GM12874 (cell line): ENCODE data around the gene C10orf67.

Experiments used
- CTCF ChIP-seq: IDR thresholded peaks from 2 replicates; pipeline ENCODE4 v1.5.1; 2011; ENCODE audit warnings: low read depth, mild to moderate bottlenecking, control low read depth, low read length, moderate library complexity; ENCODE audit not compliant: insufficient read depth

Gene C10orf67

DNA sequence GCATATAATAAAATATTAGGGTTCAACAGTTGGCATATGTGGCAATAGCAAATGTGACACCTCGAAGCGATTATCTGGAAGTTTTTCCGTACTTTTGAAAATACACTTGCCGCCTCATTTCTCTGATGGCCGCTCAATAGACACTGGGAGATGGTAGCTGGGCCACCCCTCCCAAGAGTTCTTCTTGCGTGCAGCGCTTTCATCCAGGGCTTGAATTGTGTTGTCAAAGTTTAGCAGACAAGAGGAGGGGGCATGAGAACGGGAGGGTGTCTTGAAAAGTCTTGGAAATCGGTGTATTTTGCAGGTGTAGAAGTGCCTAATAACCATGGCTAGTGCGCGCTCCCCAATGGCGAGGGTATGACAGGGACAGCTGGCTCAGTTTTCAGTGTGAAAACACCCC is 144.0 kb downstream of the C10orf67 start:
- no peak for TF ChIP-seq CTCF

DNA sequence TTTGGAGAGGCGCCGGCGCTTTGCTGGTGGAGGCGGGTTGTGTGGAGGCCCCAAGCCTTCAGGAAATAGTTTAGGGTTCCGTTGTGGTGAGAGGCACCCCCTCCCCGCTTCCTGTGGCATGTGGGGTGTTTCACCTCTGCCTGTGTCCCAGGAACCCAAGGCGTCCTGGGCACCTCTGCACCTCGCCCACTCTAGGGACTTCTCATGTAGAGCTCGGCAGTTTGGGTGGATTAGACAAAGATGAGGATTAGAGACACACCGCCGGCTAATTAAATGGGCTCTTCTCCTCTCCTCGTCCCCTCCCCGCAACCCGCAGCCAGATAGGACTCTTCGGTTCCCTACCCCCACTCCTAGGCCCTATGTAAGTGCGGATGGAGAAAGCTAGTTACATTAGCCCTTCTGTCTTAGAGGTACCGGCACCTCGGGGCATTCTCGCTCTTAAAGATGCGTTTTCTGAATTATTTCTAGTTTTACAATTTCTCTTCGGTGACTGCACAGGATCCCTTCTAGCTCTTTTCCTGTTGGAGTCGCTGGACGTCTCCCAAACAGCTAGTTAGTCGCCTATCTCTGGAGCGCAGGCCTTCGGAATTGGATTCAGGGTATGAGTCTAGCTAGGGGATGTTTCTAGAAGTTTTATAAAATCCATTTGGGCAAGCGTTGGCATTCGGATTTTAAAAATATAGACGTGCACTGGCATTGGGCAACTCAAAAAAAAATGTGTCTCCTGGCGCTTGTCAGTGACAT is 144.7 kb downstream of the C10orf67 start:
- TF ChIP-seq CTCF, result no peak

- no peak for TF ChIP-seq CTCF
Observed at GRCh38 chr10:23198940-23199767, 145.4 kb downstream of the C10orf67 start.

DNA sequence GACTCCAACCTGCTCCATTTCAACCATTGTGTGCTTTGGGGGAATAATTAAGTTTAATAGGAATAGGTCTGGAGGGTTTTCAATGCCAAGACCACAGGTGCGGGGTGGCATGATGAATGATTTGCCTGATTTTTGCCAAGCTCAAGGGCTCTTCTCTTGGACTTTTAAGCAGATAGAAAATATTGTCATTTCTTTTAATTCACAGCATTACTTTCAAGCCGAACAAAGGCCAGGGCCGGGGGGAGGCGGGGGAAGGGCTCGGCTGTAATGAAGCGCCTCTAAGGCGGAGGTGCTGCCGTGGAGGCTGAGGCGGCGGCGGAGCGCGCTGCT is 146.0 kb downstream of the C10orf67 start:
- TF ChIP-seq CTCF, result no peak

DNA sequence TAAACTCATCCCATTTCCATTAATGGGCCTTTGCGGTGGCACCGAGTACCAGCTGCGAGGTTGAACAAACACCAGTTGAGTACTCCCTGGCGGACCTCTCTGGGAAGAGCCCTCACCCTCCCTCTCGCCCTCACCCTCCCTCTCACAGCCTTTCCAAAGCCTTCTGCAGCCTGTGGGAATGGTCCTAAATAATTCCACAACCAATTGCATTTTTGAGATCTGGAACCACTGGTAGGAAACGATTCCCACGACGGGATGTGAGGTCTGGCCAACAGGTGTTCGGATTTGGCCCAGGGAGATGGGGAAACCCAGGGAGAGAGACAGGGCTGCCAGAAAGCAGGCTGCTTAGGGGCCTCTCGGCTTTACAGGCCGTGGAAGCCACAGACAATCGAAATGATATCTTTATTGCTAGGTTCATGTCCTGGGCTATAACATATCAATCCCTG is 147.2 kb downstream of the C10orf67 start:
- TF ChIP-seq CTCF, result no peak

DNA sequence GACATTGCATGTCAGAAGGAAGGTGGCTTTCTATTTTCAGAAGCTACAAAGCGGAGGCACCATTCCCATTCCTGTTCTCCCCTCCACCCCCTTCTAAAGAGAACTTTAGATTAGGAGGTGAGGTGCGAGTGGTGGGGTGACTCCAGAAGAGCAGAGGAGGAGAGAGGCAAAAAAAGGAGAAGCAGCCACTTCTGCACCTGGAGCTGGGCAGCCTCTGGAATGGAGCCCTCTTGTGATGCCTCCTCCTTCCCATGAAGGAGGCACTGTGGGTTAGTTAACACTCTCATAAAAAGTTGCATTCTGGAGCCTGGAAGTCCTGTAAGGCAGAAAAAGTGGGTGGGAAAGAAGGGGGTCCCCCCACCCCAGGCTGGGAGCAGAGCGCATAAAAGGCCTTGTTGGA is 147.7 kb downstream of the C10orf67 start:
- TF ChIP-seq CTCF, result no peak

- TF ChIP-seq CTCF, result no peak
Observed at GRCh38 chr10:23195846-23196600, 148.6 kb downstream of the C10orf67 start.
